Inflammatory macrophage (primary cell): ENCODE measurements around the gene OR6C65.
"Not testable (repeated sequence)": the region's sequence is repeated elsewhere in the genome, so short reads cannot be mapped to it uniquely, and the experiment has no call there.

Source experiments
- DNase-seq, 2 donors: peaks; one replicate each; pipeline ENCODE4 v3.0.0-alpha.2; 2020 to 2022
- total RNA-seq, 18 experiments: gene quantifications; one replicate each; lab custom pipeline; 2026; ENCODE audit warnings: mixed read lengths in 6 of 18, inconsistent platforms in 2 of 18; lab: John Stamatoyannopoulos, UW

OR6C65 gene
- 0 to 0.12 (median 0) reads per million in 18 experiments for total RNA-seq

- DNase-seq = no peak
Observed at GRCh38 chr12:55400229-55400628, at the start of gene OR6C65. Gene OR6C65, plus strand, starts transcription at chr12:55400529. Its CDS starts 0 bp downstream, at chr12:55400529.

- DNase-seq = not testable (repeated sequence)
Observed at GRCh38 chr12:55355338-55355737, 45.0 kb upstream of the OR6C65 start.

- no peak for DNase-seq
Observed at GRCh38 chr12:55362675-55363074, 37.7 kb upstream of the OR6C65 start, which contains the start of gene OR6C75. Gene OR6C75, plus strand, starts transcription at chr12:55362975. Its CDS starts 2,136 bp downstream, at chr12:55365111.

- DNase-seq = no peak
Observed at GRCh38 chr12:55365086-55365485, 35.2 kb upstream of the OR6C65 start.

- no peak for DNase-seq
Observed at GRCh38 chr12:55372521-55372920, 27.8 kb upstream of the OR6C65 start.

GRCh38 chr12:55385891-55386290 lies 14.4 kb upstream of the OR6C65 start:
- DNase-seq = no peak

GRCh38 chr12:55392032-55392795 lies 8.1 kb upstream of the OR6C65 start:
- no peak for DNase-seq

- DNase-seq = no peak
Observed at GRCh38 chr12:55396326-55396725, 4.0 kb upstream of the OR6C65 start.

- DNase-seq = no peak
Observed at GRCh38 chr12:55407866-55408265, 7.5 kb downstream of the OR6C65 start.

- not testable (repeated sequence) for DNase-seq
Observed at GRCh38 chr12:55409133-55409532, 8.8 kb downstream of the OR6C65 start.

GRCh38 chr12:55412138-55412537 lies 11.8 kb downstream of the OR6C65 start:
- DNase-seq = not testable (repeated sequence)

GRCh38 chr12:55413498-55414388 lies 13.4 kb downstream of the OR6C65 start:
- DNase-seq = not testable (repeated sequence)

- DNase-seq = not testable (repeated sequence)
Observed at GRCh38 chr12:55414396-55414823, 14.1 kb downstream of the OR6C65 start.

- not testable (repeated sequence) for DNase-seq
Observed at GRCh38 chr12:55414889-55415288, 14.6 kb downstream of the OR6C65 start.

- DNase-seq = no peak
Observed at GRCh38 chr12:55416961-55417360, 16.6 kb downstream of the OR6C65 start.

- DNase-seq = no peak
Observed at GRCh38 chr12:55420307-55420962, 20.1 kb downstream of the OR6C65 start.

- no peak for DNase-seq
Observed at GRCh38 chr12:55425954-55426353, 25.6 kb downstream of the OR6C65 start, which contains the start of gene OR6C76. Gene OR6C76, plus strand, starts transcription at chr12:55426254. Its CDS starts 0 bp downstream, at chr12:55426254.

GRCh38 chr12:55428331-55429243 lies 28.3 kb downstream of the OR6C65 start:
- DNase-seq = peak; percentile 9 to 15

- not testable (repeated sequence) for DNase-seq
Observed at GRCh38 chr12:55441233-55441632, 40.9 kb downstream of the OR6C65 start.

- no peak for DNase-seq
Observed at GRCh38 chr12:55443776-55444175, 43.4 kb downstream of the OR6C65 start, which contains the start of gene OR6C2. Gene OR6C2, plus strand, starts transcription at chr12:55444076. Its CDS starts 8,138 bp downstream, at chr12:55452214.

- DNase-seq = no peak
Observed at GRCh38 chr12:55445357-55445756, 45.0 kb downstream of the OR6C65 start.
